ENCODE data around the gene HNRNPR. TPM values are rescaled to one million over a fixed set of nuclear protein-coding genes. Genes with fewer than 3 reads are reported as not detected.

HNRNPR gene
- total and polyA plus RNA-seq, 2 of the 8 experiments (the other 6 are each of a cell fraction or from before 2014, with no cell fraction given): 110 to 214 TPM

GRCh38 chr1:23356471-23357137 lies 12.5 kb upstream of the HNRNPR start (continued):
- TF ChIP-seq POLR2AphosphoS5 (IDR thresholded peaks at IDR 0.05; ENCODE audit: low read depth, low read length) (no peak), POU5F1 (IDR thresholded peaks at IDR 0.05; ENCODE audit: low read depth, low read length) (no peak), TEAD4 (IDR thresholded peaks at IDR 0.05; ENCODE audit: low read depth, low read length) (no peak)
- TF ChIP-seq, protein P1, sequence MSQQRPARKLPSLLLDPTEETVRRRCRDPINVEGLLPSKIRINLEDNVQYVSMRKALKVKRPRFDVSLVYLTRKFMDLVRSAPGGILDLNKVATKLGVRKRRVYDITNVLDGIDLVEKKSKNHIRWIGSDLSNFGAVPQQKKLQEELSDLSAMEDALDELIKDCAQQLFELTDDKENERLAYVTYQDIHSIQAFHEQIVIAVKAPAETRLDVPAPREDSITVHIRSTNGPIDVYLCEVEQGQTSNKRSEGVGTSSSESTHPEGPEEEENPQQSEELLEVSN (IDR thresholded peaks at IDR 0.05): no peak
